GM21381 (cell line): Measurements from ENCODE around the gene SEC14L5.
A peak's percentile ranks its signal among the peaks of the same experiment; 100 is the strongest.

Source experiments
- ATAC-seq: cut with Tn5 transposase; IDR thresholded peaks from one replicate; pipeline ENCODE4 v1.9.1; 2021; ENCODE audit warnings: mild to moderate bottlenecking, moderate library complexity; ENCODE audit not compliant: unreplicated experiment

SEC14L5 gene

DNA sequence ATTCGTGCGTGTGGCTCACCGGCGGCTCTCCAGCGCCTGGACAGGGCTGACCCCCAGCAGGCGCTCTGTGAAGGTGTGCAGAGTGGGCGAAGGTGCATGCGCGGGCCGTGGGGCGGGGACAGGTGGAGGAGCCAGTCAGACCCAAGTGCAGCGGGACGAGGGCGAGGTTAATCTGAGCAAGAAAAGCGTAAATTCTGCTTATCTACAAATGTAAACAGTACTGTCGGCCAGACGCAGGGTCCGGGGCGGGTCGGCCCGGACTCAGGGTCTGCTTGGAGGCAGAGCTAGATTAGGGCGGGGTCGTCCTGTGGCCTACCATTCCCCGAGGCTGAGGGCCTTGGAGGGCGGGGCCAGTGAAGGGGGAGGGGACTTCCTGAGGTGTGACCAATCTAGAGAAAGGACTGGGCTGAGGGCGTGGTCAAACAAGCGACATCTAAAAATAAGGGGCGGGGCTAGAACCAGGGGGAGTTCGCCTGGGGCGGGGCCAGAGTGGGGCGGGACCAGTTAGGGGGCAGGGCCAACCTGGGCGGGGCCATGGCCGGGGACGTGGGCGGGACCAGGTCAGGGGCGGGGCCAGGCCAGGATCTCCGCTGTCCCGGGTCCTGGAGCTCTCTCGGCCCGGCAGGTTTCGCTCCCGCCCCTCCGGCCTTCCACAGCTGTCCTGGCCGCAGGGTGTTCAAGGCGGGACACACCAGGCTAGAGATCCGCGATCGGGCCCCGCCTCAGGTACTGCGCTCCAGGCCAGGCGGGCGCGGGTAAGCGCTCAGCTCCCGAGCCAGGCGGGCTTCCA, at the start of gene SEC14L5:
Gene SEC14L5 (plus strand): TSS at position 611 of the 790 bp plus-strand sequence. CDS start 994 bp downstream, outside the sequence.
- peak; percentile 79 for ATAC-seq

- ATAC-seq, result no peak
These were observed 49.2 kb upstream of the SEC14L5 start for GRCh38 chr16:4908854-4909401.

- no peak for ATAC-seq
These were observed 48.3 kb upstream of the SEC14L5 start for GRCh38 chr16:4909825-4910224.

GRCh38 chr16:4910828-4911227, 47.3 kb upstream of the SEC14L5 start:
- ATAC-seq, result no peak

GRCh38 chr16:4911970-4912386, 46.2 kb upstream of the SEC14L5 start:
- no peak for ATAC-seq

- ATAC-seq, result no peak
These were observed 44.9 kb upstream of the SEC14L5 start for GRCh38 chr16:4913130-4913773.

- no peak for ATAC-seq
These were observed 44.2 kb upstream of the SEC14L5 start for GRCh38 chr16:4913774-4914525.

DNA sequence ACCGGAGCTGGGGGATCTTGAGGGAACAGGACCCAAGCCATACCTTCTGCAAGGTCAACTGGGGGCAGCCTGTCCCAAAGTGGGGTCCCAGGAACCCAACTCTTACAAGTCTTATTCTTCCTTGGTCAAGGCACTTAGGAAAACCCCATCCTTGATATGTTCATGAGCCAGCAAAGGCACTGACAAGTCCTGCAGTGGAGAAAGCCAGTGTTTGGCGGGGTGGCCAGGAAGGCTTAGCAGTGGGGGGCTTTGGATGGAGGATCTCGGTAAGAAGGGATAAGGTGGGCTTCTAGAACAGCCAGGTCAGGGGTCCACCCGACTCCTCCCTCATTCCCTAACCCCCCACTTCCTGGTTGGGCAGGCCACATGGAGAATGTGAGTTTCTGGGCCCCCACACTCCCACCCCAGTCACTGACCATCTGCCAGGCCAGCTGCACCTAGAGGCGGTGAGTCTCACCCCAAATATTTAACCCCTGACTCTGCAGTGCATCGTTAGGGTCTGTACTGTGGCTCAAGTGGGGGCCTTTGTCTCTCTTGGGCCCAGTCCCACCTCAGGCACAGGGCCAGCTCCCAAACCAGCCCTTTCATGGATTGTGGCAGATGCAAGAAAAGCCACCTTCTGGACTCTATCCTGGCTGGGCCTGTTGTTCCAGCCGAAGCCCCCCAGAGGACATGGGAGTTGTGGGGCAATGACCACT, 43.5 kb upstream of the SEC14L5 start:
- ATAC-seq, result no peak

GRCh38 chr16:4915226-4915761, 42.8 kb upstream of the SEC14L5 start:
- ATAC-seq, result no peak

- ATAC-seq, result no peak
These were observed 41.0 kb upstream of the SEC14L5 start for GRCh38 chr16:4917117-4917516.

GRCh38 chr16:4918781-4919251, 39.3 kb upstream of the SEC14L5 start:
- ATAC-seq, result no peak

DNA sequence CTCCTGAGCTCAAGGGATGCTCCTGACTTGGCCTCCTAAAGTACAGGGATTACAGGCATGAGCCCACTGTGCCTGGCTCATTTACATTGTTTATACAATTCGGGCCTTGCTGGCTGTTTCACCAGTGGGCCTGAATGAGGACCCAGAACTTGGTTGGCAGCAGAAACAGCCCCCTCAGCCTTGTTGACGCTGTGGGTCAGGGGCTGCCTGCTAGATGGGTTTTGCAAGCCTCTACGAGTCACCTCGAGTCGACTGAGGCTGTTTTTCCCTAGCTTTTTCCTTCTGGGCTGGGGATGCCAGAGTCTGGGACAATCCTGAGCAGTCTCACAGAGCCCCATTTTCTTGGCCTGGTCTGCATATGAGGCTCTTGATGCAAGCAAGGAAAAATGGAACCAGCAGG, 37.3 kb upstream of the SEC14L5 start:
- no peak for ATAC-seq

DNA sequence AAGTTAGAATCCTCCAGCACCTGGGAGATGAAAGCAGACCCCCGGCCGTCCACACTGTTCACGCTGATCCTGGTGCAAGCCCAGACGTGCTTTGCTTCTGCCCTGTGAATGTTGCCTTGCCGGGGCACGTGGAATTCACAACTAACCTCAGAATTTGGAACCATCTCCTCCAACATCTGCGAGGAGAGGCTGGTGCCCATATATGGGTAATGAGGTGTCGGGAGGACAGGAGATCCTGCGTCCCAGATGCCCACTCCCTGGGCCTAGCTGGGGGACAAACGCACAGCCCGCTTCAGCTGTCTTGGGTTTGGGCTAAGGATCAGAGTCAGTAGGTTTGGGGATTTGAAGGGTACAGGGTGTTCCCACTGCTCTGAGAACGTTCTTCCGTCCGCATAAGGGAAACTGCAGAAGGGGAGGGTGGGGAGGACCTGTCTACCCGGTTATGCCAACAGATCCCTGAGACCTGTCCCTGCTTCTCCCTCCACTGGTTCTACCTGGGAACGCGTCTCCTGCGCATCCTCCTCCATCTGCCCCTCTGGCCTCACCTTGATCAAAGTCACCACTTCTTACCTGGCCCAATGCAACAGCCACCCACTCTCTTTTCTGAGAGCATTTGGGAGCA, 35.3 kb upstream of the SEC14L5 start:
- no peak for ATAC-seq

- no peak for ATAC-seq
These were observed 34.3 kb upstream of the SEC14L5 start for GRCh38 chr16:4923853-4924252.

DNA sequence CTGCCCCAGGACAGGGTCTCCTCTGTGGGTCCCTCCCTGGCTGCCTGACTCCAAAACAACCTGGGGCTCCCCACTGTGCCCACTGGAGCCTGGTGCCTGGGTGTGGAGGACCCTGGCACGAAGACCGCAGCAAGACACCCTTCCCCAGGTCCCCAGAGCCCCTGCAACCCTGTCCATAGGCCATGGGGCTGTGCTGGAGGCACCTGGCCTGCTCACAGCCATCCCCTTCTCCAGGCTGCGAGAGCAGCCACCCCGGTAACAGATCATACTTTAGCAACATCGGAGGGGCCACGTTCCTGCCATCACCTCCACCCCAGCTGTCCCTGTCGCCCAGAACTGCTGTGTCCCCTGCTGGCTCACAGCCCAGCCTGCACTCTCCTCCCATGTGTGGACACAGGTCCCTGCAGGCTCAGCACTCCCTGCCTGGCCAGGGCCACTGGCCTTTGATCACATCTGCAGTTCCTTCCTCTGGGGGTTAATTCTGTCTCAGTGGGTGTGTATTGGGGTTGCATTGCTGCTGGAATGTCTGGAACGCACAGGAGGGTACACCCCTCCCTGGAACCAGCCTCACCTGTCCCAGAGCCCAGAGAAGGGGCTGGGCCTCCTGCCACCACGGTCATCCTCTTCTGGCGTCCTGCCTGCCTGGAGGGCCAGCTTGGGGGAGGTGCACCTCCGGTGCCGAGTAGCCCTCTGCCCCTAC, 33.4 kb upstream of the SEC14L5 start:
- no peak for ATAC-seq

DNA sequence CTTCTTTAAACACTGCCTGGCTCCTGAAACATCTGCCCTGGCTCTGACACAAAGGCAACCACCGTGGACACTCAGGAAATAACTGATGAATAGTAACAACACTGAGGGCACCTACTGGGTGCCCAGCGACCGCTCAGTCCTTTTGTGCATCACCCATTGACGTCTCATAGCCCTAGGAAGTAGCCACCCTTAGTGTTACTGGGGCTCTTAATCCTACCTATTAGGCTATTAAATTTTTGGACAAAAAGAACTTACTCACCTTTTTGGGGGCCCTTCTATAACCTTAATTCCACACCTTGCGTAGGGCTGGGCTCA, 32.9 kb upstream of the SEC14L5 start:
- no peak for ATAC-seq

- no peak for ATAC-seq
These were observed 32.3 kb upstream of the SEC14L5 start for GRCh38 chr16:4925791-4926190.

DNA sequence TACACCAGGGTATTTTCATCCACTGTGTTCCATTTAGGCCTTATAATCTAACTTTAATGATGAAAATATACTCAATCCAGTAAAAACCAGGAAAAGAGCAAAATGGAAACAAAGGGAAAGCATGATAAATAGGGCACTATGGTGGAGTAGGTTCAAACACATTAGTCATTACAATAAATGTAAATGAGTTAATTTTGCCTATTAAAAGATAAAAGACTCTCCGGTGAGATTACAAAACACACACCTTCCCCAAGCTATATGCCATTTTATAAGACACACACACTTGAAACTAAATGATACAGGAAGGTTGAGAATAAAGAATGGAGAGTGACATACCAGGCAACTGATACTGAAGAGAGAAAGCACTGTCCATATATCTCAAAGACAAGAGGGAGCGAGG, 31.2 kb upstream of the SEC14L5 start:
- ATAC-seq, result no peak

GRCh38 chr16:4927661-4928060, 30.5 kb upstream of the SEC14L5 start:
- ATAC-seq, result no peak

DNA sequence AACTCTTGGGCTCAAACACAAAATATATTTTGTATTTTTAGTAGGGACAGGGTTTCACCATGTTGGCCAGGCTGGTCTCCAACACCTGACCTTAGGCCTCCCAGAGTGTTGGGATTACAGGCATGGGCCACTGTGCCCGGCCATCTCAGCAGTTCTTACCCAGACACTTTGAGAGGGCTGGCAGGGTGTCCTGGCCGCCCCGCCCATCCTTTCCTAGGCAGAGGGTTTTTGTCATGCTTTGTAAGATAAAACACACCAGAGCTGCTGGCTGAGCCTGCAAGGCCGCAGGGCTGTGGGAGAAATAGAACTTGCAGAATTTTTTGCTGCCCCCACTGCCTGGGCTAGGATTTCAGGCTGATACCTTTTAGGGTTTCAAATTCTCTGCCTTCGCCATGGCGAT, 29.9 kb upstream of the SEC14L5 start:
- no peak for ATAC-seq
